ENCODE measurements around the gene PRUNE2.
"Not testable (repeated sequence)": the region's sequence is repeated elsewhere in the genome, so short reads cannot be mapped to it uniquely, and the experiment has no call there.

PRUNE2 gene

GRCh38 chr9:76905791-76906646, at the start of gene PRUNE2:
Gene PRUNE2, minus strand, starts transcription at chr9:76906114. Its CDS starts 151 bp downstream, at chr9:76905963.
- peak; percentile 85 for DNase-seq

- DNase-seq: not testable (repeated sequence)
These were observed 49.5 kb upstream of the PRUNE2 start for GRCh38 chr9:76955406-76955805.

- no peak for DNase-seq
These were observed 44.0 kb upstream of the PRUNE2 start for GRCh38 chr9:76949865-76950264.

GRCh38 chr9:76944011-76944410, 38.1 kb upstream of the PRUNE2 start:
- no peak for DNase-seq

GRCh38 chr9:76943054-76943453, 37.1 kb upstream of the PRUNE2 start:
- no peak for DNase-seq

- no peak for DNase-seq
These were observed 26.8 kb upstream of the PRUNE2 start for GRCh38 chr9:76932757-76933156.

- DNase-seq: no peak
These were observed 26.4 kb upstream of the PRUNE2 start for GRCh38 chr9:76932265-76932664.

- DNase-seq: no peak
These were observed 21.8 kb upstream of the PRUNE2 start for GRCh38 chr9:76927540-76928240.

GRCh38 chr9:76926846-76927245, 20.9 kb upstream of the PRUNE2 start:
- no peak for DNase-seq

GRCh38 chr9:76926324-76926741, 20.4 kb upstream of the PRUNE2 start:
- DNase-seq: no peak

- no peak for DNase-seq
These were observed 15.3 kb upstream of the PRUNE2 start for GRCh38 chr9:76921165-76921564.

- no peak for DNase-seq
These were observed 11.4 kb upstream of the PRUNE2 start for GRCh38 chr9:76917299-76917698.

- DNase-seq: no peak
These were observed 10.3 kb upstream of the PRUNE2 start for GRCh38 chr9:76916231-76916630.

GRCh38 chr9:76913467-76913866, 7.6 kb upstream of the PRUNE2 start:
- no peak for DNase-seq

- no peak for DNase-seq
These were observed 6.8 kb upstream of the PRUNE2 start for GRCh38 chr9:76912636-76913275.

GRCh38 chr9:76911971-76912370, 6.1 kb upstream of the PRUNE2 start:
- peak; percentile 56 for DNase-seq

- DNase-seq: no peak
These were observed 4.9 kb upstream of the PRUNE2 start for GRCh38 chr9:76910861-76911260.

GRCh38 chr9:76906647-76906975, 697 bp upstream of the PRUNE2 start:
- peak; percentile 22 for DNase-seq

GRCh38 chr9:76904661-76905457, 1.1 kb downstream of the PRUNE2 start:
- DNase-seq: peak; percentile 39

GRCh38 chr9:76902395-76902794, 3.5 kb downstream of the PRUNE2 start:
- no peak for DNase-seq

- DNase-seq: peak; percentile 10
These were observed 4.1 kb downstream of the PRUNE2 start for GRCh38 chr9:76901801-76902200.

- DNase-seq: no peak
These were observed 5.0 kb downstream of the PRUNE2 start for GRCh38 chr9:76900884-76901440.

GRCh38 chr9:76898786-76899185, 7.1 kb downstream of the PRUNE2 start:
- no peak for DNase-seq
